Liver (tissue), 3 donors: ENCODE results near the gene SYNGR3.

Source experiments
- ATF3 ChIP-seq: IDR thresholded peaks from 2 replicates; pipeline ENCODE4 v1.6.1; 2016; ENCODE audit warnings: antibody characterized with exemption
- CTCF ChIP-seq: fragments of 150-350 bp; IDR thresholded peaks from 2 replicates; pipeline ENCODE4 v1.5.1; 2017; ENCODE audit warnings: improper control_type of control experiment, low read depth, low read length; ENCODE audit not compliant: missing input control
- EGR1 ChIP-seq, 2 donors: IDR thresholded peaks; 2 replicates each; pipeline ENCODE4 v1.6.1; 2016 to 2018; ENCODE audit warnings: antibody characterized with exemption in 2 of 2, low read depth in 2 of 2
- JUND ChIP-seq, 2 donors: IDR thresholded peaks; 2 replicates each; pipeline ENCODE4 v1.6.1; 2016; ENCODE audit warnings: antibody characterized with exemption in 2 of 2
- MAX ChIP-seq: IDR thresholded peaks from 2 replicates; pipeline ENCODE4 v1.6.1; 2016; ENCODE audit warnings: antibody characterized with exemption
- REST ChIP-seq: IDR thresholded peaks from 2 replicates; pipeline ENCODE4 v1.6.1; 2016; ENCODE audit warnings: antibody characterized with exemption, mild to moderate bottlenecking
- SP1 ChIP-seq: IDR thresholded peaks from 2 replicates; pipeline ENCODE4 v1.6.1; 2018; ENCODE audit warnings: antibody characterized with exemption, mild to moderate bottlenecking
- TAF1 ChIP-seq: conservative IDR thresholded peaks from 2 replicates; pipeline ENCODE4 v1.6.1; 2016; ENCODE audit warnings: antibody characterized with exemption, mild to moderate bottlenecking
- ZBTB33 ChIP-seq: IDR thresholded peaks from 2 replicates; pipeline ENCODE4 v1.6.1; 2016; ENCODE audit warnings: antibody characterized with exemption
- donor health status: healthy.
- donor health status: healthy.

- TF ChIP-seq EGR1 (IDR thresholded peaks at IDR 0.05; ENCODE audit: low read depth in 2 of 2), result no peak
- TF ChIP-seq ZBTB33, result no peak
- no peak for TF ChIP-seq CTCF
- TF ChIP-seq SP1, result no peak
- TF ChIP-seq REST, result no peak
- TF ChIP-seq JUND (IDR thresholded peaks at IDR 0.05), result no peak
- no peak for TF ChIP-seq TAF1
- TF ChIP-seq ATF3, result no peak
- TF ChIP-seq MAX, result no peak
Observed at GRCh38 chr16:1991588-1991947, 1.8 kb downstream of the SYNGR3 start.
